PC-3 (cell line): ENCODE data around the gene FBXO42. TPM values are rescaled to one million over a fixed set of nuclear protein-coding genes. Genes with fewer than 3 reads are reported as not detected.

ENCODE experiments used
- ATAC-seq: fragments of 200-7000 bp; cut with Tn5 transposase; 2 replicates; pipeline ENCODE4 v1.9.1; 2020; ENCODE audit warnings: mild to moderate bottlenecking, moderate library complexity
- BruUV-seq: library from RNA; stranded (reverse); fragments of 400-500 nt; replicated peaks from 2 replicates; lab custom pipeline; 2021; lab: Mats Ljungman, UMichigan
- CTCF ChIA-PET: fragments of 300-600 bp; sonication (Branson Sonifier 250); formaldehyde crosslinking; loops from one replicate; lab custom pipeline; 2022; ENCODE audit warnings: antibody characterized with exemption; lab: Charles Lee
- POLR2A ChIA-PET: fragments of 300-600 bp; sonication (Branson Sonifier 250); formaldehyde crosslinking; loops from one replicate; lab custom pipeline; 2022; ENCODE audit warnings: antibody characterized with exemption; ENCODE audit not compliant: unreplicated experiment; lab: Charles Lee
- DNase-seq: peaks from one replicate; pipeline ENCODE4 v3.0.0-alpha.2; 2015
- H2AFZ ChIP-seq: fragments of 300-600 bp; sonication (generic); 2 replicates; pipeline ENCODE4 v1.6.0; 2016; ENCODE audit warnings: antibody characterized with exemption, low read length
- H3F3A ChIP-seq: fragments of 300-600 bp; sonication (generic); one replicate; pipeline ENCODE4 v1.6.0; 2017; ENCODE audit warnings: antibody characterized with exemption, low read length, control low read depth, mild to moderate bottlenecking; ENCODE audit not compliant: unreplicated experiment
- H3K27ac ChIP-seq: fragments of 300-600 bp; sonication (generic); 2 replicates; pipeline ENCODE4 v1.5.1; 2016; ENCODE audit warnings: mild to moderate bottlenecking, low read length
- H3K27me3 ChIP-seq: fragments of 300-600 bp; sonication (generic); 2 replicates; pipeline ENCODE4 v1.6.1; 2016; ENCODE audit warnings: low read length, mixed read lengths
- H3K36me3 ChIP-seq: fragments of 300-600 bp; sonication (generic); 2 replicates; pipeline ENCODE4 v1.6.1; 2016; ENCODE audit warnings: low read depth, mixed run types, low read length, mixed read lengths
- H3K4me1 ChIP-seq: fragments of 300-600 bp; sonication (generic); 2 replicates; pipeline ENCODE4 v1.5.1; 2016; ENCODE audit warnings: low read length; ENCODE audit not compliant: insufficient read depth
- H3K4me2 ChIP-seq: fragments of 300-600 bp; sonication (generic); 2 replicates; pipeline ENCODE4 v1.6.0; 2016; ENCODE audit warnings: low read length
- H3K4me3 ChIP-seq: fragments of 300-600 bp; sonication (generic); 2 replicates; pipeline ENCODE4 v1.5.1; 2016; ENCODE audit warnings: mild to moderate bottlenecking, low read length, mixed read lengths
- H3K79me2 ChIP-seq: fragments of 300-600 bp; sonication (generic); 2 replicates; pipeline ENCODE4 v1.6.1; 2017; ENCODE audit warnings: low read length, mixed read lengths
- H3K9ac ChIP-seq: fragments of 300-600 bp; sonication (generic); 2 replicates; pipeline ENCODE4 v1.6.0; 2016; ENCODE audit warnings: mild to moderate bottlenecking, low read length
- H3K9me2 ChIP-seq: fragments of 300-600 bp; sonication (generic); replicated peaks from 2 replicates; pipeline ENCODE4 v1.6.1; 2016; ENCODE audit warnings: mixed run types, low read length, mixed read lengths
- H3K9me3 ChIP-seq: fragments of 300-600 bp; sonication (generic); 2 replicates; pipeline ENCODE4 v1.6.1; 2016; ENCODE audit warnings: low read length, mixed read lengths
- H4K20me1 ChIP-seq: fragments of 300-600 bp; sonication (generic); 2 replicates; pipeline ENCODE4 v1.6.1; 2016; ENCODE audit warnings: low read length, mixed read lengths
- CTCF ChIP-seq: fragments of 300-600 bp; sonication (generic); conservative IDR thresholded peaks from 2 replicates; pipeline ENCODE4 v1.5.1; 2017; ENCODE audit warnings: antibody characterized with exemption, low read depth, mild to moderate bottlenecking, low read length
- EZH2 ChIP-seq: fragments of 300-600 bp; sonication (generic); IDR thresholded peaks from one replicate; pipeline ENCODE4 v1.6.1; 2017; ENCODE audit warnings: antibody characterized with exemption, mild to moderate bottlenecking, low read length; ENCODE audit not compliant: unreplicated experiment
- EZH2phosphoT487 ChIP-seq: fragments of 300-600 bp; sonication (generic); IDR thresholded peaks from 2 replicates; pipeline ENCODE4 v1.6.1; 2018; ENCODE audit warnings: mild to moderate bottlenecking, antibody characterized with exemption, low read length, borderline replicate concordance
- intact Hi-C: fragments of 100-400 bp; cut with micrococcal nuclease; formaldehyde crosslinking; loops from 2 replicates; pipeline ENCODE4 v1.9.0; 2023
- total RNA-seq: library from RNA; depleted of rRNA; stranded (reverse); fragments of >200 nt; gene quantifications from 2 replicates; pipeline ENCODE4 v1.2.3, GENCODE V29; 2014

The FBXO42 gene
- total RNA-seq, 1 experiment from 2014 or later, result 16.0 TPM

GRCh38 chr1:16334655-16335340, 17.5 kb downstream of the FBXO42 start:
- intact Hi-C loops, result no loop called here
- H3F3A ChIP-seq, result no peaks in the 10 kb centered on the region
- ChIA-PET POLR2A (interaction anchor here (0.5 to 0.6 kb wide), 2 partner anchors 8 to 147 kb away, joined by 4 to 5 read pairs; no protein-coding TSS in a partner anchor), CTCF (no interaction called here)
- peak overlapping the region; percentile 68 for H3K4me2 ChIP-seq
- H4K20me1 ChIP-seq, result no peaks in the 10 kb centered on the region
- no peaks in the 10 kb centered on the region for H3K9me3 ChIP-seq
- H3K27me3 ChIP-seq, result no peaks in the 10 kb centered on the region
- no peak overlapping the region for H2AFZ ChIP-seq
- no peaks in the 10 kb centered on the region for H3K9me2 ChIP-seq
- peaks cover 76% of the 10 kb centered on the region for H3K79me2 ChIP-seq
- peaks cover 14% of the 10 kb centered on the region for H3K4me1 ChIP-seq
- TF ChIP-seq CTCF (no peak), EZH2phosphoT487 (no peak), EZH2 (no peak)
- no TSS peak for BruUV-seq
- ATAC-seq, result peak; percentile 89
- peak; percentile 58 for DNase-seq
- H3K9ac ChIP-seq, result no peak overlapping the region
- no peaks in the 10 kb centered on the region for H3K36me3 ChIP-seq
- peak overlapping the region; percentile 38 for H3K4me3 ChIP-seq
- peak overlapping the region; percentile 62 for H3K27ac ChIP-seq

- no peak overlapping the region for H3K4me2 ChIP-seq
- no peak for DNase-seq
- H3K9me3 ChIP-seq, result no peaks in the 10 kb centered on the region
- no peak overlapping the region for H3K9ac ChIP-seq
- H3K9me2 ChIP-seq, result no peaks in the 10 kb centered on the region
- no peak overlapping the region for H3K27ac ChIP-seq
- no peaks in the 10 kb centered on the region for H3K27me3 ChIP-seq
- TF ChIP-seq CTCF (no peak), EZH2 (no peak), EZH2phosphoT487 (no peak)
- BruUV-seq, result no TSS peak
- no peaks in the 10 kb centered on the region for H3F3A ChIP-seq
- H3K79me2 ChIP-seq, result peaks cover 74% of the 10 kb centered on the region
- POLR2A ChIA-PET, result interaction anchor here (0.7 kb wide), 1 partner anchor 8 kb away, joined by 5 read pairs; no protein-coding TSS in a partner anchor
- intact Hi-C loops, result no loop called here
- H2AFZ ChIP-seq, result no peak overlapping the region
- no peak; the same call in 1 of the 2 replicates for ATAC-seq
- H3K4me3 ChIP-seq, result no peak overlapping the region
- CTCF ChIA-PET, result no interaction called here
- 0 out of 2 replicates have a peak, but pooled peaks cover 4% of the 10 kb centered on the region for H3K36me3 ChIP-seq
- peaks cover 18% of the 10 kb centered on the region for H3K4me1 ChIP-seq
- peaks cover 6% of the 10 kb centered on the region; the same call in 1 of the 2 replicates for H4K20me1 ChIP-seq
Observed at GRCh38 chr1:16326833-16327404, 25.4 kb downstream of the FBXO42 start.
